ENCODE results near the gene RRAGC. TPM values are rescaled to one million over a fixed set of nuclear protein-coding genes. Genes with fewer than 3 reads are reported as not detected.
A peak's percentile ranks its signal among the peaks of the same experiment; 100 is the strongest.

Gene RRAGC
- total RNA-seq, 4 donors from 2014 or later: 14.2 to 20.0 (median 17.5) TPM

DNA sequence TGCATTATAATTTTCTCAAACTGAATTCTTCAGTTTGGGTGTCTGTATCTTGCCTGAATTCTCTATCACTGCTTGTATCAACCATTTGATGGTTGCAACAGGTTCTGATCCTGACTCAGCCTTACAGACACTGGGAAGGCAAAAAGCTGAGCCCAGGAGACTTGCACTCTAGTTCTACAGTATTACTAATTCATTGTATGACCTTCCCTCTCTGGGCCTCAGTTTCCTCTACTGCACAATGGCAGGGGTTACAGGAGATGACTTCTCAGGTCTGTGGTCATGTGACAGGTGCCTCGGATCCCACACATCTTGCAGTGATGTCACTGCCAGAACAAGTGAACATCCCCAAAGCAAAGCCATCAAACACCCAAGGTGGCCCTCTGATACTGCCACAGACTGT is 38.7 kb downstream of the RRAGC start:
- H3K4me3 ChIP-seq: no peak overlapping the region
- WGBS, 2 donors: 72 to 83% methylated on average over 1 of the region's 1 CpG
- peaks cover 0 to 17% (median 5%) of the 10 kb centered on the region in 4 donors for H3K4me1 ChIP-seq
- DNase-seq (ENCODE audit: low spot score in 2 of 2): no peak
- no peak overlapping the region for H3K27ac ChIP-seq
- peaks cover 0 to 41% of the 10 kb centered on the region in 2 donors for H3K27me3 ChIP-seq
- TF ChIP-seq POLR2A (IDR thresholded peaks at IDR 0.05) (no peak), EP300 (IDR thresholded peaks at IDR 0.05) (no peak)
- TF ChIP-seq, protein P1, sequence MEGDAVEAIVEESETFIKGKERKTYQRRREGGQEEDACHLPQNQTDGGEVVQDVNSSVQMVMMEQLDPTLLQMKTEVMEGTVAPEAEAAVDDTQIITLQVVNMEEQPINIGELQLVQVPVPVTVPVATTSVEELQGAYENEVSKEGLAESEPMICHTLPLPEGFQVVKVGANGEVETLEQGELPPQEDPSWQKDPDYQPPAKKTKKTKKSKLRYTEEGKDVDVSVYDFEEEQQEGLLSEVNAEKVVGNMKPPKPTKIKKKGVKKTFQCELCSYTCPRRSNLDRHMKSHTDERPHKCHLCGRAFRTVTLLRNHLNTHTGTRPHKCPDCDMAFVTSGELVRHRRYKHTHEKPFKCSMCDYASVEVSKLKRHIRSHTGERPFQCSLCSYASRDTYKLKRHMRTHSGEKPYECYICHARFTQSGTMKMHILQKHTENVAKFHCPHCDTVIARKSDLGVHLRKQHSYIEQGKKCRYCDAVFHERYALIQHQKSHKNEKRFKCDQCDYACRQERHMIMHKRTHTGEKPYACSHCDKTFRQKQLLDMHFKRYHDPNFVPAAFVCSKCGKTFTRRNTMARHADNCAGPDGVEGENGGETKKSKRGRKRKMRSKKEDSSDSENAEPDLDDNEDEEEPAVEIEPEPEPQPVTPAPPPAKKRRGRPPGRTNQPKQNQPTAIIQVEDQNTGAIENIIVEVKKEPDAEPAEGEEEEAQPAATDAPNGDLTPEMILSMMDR (IDR thresholded peaks at IDR 0.05): no peak
- no peaks in the 10 kb centered on the region for H3K36me3 ChIP-seq
- peaks cover 0 to 8% (median 0%) of the 10 kb centered on the region in 4 donors for H3K9me3 ChIP-seq

DNA sequence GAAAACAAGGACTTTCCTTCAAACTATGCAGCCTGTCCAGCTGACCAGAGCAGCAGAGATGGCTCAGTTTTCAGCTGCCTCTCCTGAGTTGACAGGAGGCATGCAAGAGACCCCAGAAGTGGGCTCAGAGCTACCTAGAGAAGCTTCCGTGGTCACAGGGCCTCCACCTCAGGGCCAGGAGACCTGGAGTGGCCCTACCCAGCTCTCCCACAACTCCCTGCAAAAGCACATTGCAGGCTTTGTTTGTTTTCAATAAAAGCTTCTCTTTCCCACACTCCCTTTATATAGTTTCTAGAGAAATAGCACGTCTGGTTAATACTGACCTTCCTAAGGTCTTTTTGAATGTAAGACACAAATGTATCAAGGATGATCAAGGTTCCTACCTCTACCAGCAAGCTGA is 40.1 kb downstream of the RRAGC start:
- peaks cover 0 to 17% (median 5%) of the 10 kb centered on the region in 4 donors for H3K4me1 ChIP-seq
- DNase-seq (ENCODE audit: low spot score in 2 of 2): no peak
- WGBS, 2 donors: 70 to 74% methylated on average over 2 of the region's 2 CpGs
- peaks cover 0 to 12% (median 0%) of the 10 kb centered on the region in 4 donors for H3K9me3 ChIP-seq
- peaks cover 0 to 53% of the 10 kb centered on the region in 2 donors for H3K27me3 ChIP-seq
- TF ChIP-seq EP300 (IDR thresholded peaks at IDR 0.05): no peak
- TF ChIP-seq POLR2A (IDR thresholded peaks at IDR 0.05): no peak
- TF ChIP-seq, protein P1 (IDR thresholded peaks at IDR 0.05): no peak
- no peaks in the 10 kb centered on the region for H3K36me3 ChIP-seq
- no peak overlapping the region for H3K27ac ChIP-seq
- no peak overlapping the region for H3K4me3 ChIP-seq

DNA sequence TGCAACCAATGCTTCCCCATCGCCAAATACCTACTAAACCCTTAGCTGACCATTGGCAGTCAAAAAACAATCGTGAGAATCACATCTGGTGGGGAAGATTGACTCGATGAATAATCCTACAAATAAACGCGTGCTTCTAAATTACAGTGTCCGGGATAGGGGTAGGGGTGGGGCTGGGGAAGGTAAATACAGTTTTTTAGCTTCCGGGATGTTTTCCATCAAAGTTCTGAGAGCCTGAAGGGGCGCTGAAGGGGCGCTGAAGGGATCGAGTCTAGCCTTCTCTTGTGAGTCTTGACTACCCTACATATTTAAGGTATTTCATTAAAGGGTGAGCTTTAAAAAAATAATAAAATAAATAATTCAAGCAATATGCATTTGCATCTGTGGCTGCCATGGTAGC is 40.5 kb downstream of the RRAGC start:
- H3K4me3 ChIP-seq: no peak overlapping the region
- H3K27ac ChIP-seq: no peak overlapping the region
- no peak for DNase-seq (ENCODE audit: low spot score in 2 of 2)
- WGBS, 2 donors: 24 to 40% methylated on average over 10 of the region's 10 CpGs
- H3K36me3 ChIP-seq: no peaks in the 10 kb centered on the region
- H3K9me3 ChIP-seq: peaks cover 0 to 15% (median 0%) of the 10 kb centered on the region in 4 donors
- peaks cover 0 to 58% of the 10 kb centered on the region in 2 donors for H3K27me3 ChIP-seq
- peaks cover 0 to 17% (median 5%) of the 10 kb centered on the region in 4 donors for H3K4me1 ChIP-seq
- TF ChIP-seq, protein P1 (IDR thresholded peaks at IDR 0.05): no peak
- TF ChIP-seq POLR2A (IDR thresholded peaks at IDR 0.05): no peak

DNA sequence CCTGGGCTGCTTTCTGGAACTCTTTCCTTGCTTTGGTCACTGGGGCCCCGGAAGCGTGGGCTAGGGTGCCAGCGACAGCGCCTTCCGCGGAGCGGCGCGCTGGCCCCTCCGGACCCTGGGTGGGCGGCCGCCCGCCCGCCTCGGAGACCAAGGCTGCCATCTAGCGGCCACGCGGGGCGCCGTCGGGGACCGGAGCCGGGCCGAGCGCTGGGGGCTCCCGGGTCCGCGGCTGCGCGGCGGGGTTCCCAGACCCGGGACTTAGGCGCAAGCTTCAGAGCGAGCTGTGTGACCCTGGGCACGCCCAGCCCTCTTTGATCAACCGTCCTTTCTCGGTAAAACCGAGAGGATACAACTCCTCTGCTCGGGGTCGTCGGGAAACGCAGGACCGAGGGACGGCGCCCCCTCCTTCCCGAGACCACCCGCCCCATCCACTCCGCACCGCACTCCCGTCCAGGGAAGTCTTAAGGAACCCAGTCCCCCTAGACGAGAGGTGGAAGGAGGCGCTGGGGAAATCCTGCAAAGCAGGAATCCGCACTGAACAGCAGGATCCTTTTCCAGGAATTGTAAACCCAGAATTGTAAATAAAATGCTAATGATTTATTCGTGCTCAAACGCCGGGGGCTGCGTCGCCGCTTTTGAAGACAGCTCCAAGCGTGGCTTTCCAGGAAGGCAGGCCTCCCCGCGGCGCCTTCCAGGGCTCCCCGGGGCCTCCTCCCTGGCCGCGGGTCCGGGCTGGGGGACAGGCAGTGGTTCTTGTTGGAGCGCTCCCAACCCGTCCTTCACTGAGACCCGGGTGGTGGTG is 41.2 kb downstream of the RRAGC start:
- peaks cover 0 to 18% (median 0%) of the 10 kb centered on the region in 4 donors for H3K9me3 ChIP-seq
- WGBS, 2 donors: 1 to 2% methylated on average over 25 to 41 of the region's 70 CpGs
- peaks cover 0 to 17% (median 5%) of the 10 kb centered on the region in 4 donors for H3K4me1 ChIP-seq
- DNase-seq (ENCODE audit: low spot score in 2 of 2): no peak
- no peak overlapping the region for H3K27ac ChIP-seq
- no peaks in the 10 kb centered on the region for H3K36me3 ChIP-seq
- H3K4me3 ChIP-seq: peak overlapping the region in 3 of 4 donors; percentile 8 to 43 (median 27)
- TF ChIP-seq, protein P1 (IDR thresholded peaks at IDR 0.05): peak; percentile 77 to 89 (median 85)
- TF ChIP-seq EP300 (IDR thresholded peaks at IDR 0.05): no peak
- peaks cover 0 to 64% of the 10 kb centered on the region in 2 donors for H3K27me3 ChIP-seq
